Natural killer cell (primary cell): ENCODE results near the gene CAMSAP2. TPM values are rescaled to one million over a fixed set of nuclear protein-coding genes. Genes with fewer than 3 reads are reported as not detected.

ENCODE experiments used
- ATAC-seq, 3 donors: fragments of 150-1000 bp in 2 of 3; fragments of 200-7000 bp in 1 of 3; cut with Tn5 transposase; 1 replicate in 1 of 3; 2 replicates in 2 of 3; pipeline ENCODE4 v1.10.0; 2021; ENCODE audit warnings: mild to moderate bottlenecking in 2 of 3, moderate library complexity in 2 of 3
- DNase-seq, 2 donors: peaks; one replicate each; pipeline versions ENCODE4 v3.0.0 to v3.0.0-alpha.2; 2013 to 2021; ENCODE audit warnings: mixed read lengths in 1 of 2
- H3K27ac ChIP-seq: one replicate; pipeline ENCODE4 v1.5.1; 2013; ENCODE audit warnings: mild to moderate bottlenecking, low read length
- H3K27me3 ChIP-seq: one replicate; pipeline ENCODE4 v1.6.1; 2013; ENCODE audit warnings: low read length; ENCODE audit not compliant: control insufficient read depth, insufficient read depth
- H3K36me3 ChIP-seq: one replicate; pipeline ENCODE4 v1.6.1; 2013; ENCODE audit warnings: low read length; ENCODE audit not compliant: control insufficient read depth, insufficient read depth
- H3K4me1 ChIP-seq: one replicate; pipeline ENCODE4 v1.6.1; 2013; ENCODE audit warnings: low read length; ENCODE audit not compliant: control insufficient read depth, insufficient read depth
- H3K4me3 ChIP-seq: one replicate; pipeline ENCODE4 v1.5.1; 2013; ENCODE audit warnings: low read length
- H3K9me3 ChIP-seq: one replicate; pipeline ENCODE4 v1.6.1; 2013; ENCODE audit warnings: low read length; ENCODE audit not compliant: control insufficient read depth, insufficient read depth
- H3K27ac Mint-ChIP-seq, 2 donors: one replicate each; pipeline ENCODE4 v1.8.0; 2022; ENCODE audit warnings: mild to moderate bottlenecking in 2 of 2, mixed read lengths in 2 of 2, moderate library complexity in 1 of 2
- H3K27me3 Mint-ChIP-seq, 2 donors: one replicate each; pipeline ENCODE4 v1.8.0; 2022; ENCODE audit warnings: low read depth in 2 of 2, mixed read lengths in 2 of 2
- H3K36me3 Mint-ChIP-seq: one replicate; pipeline ENCODE4 v1.8.0; 2022; ENCODE audit warnings: mixed read lengths
- H3K4me1 Mint-ChIP-seq, 2 donors: one replicate each; pipeline ENCODE4 v1.8.0; 2022; ENCODE audit warnings: mixed read lengths in 2 of 2
- H3K4me3 Mint-ChIP-seq: one replicate; pipeline ENCODE4 v1.8.0; 2022; ENCODE audit warnings: mild to moderate bottlenecking, moderate library complexity, mixed read lengths
- H3K9me3 Mint-ChIP-seq, 2 donors: one replicate each; pipeline ENCODE4 v1.8.0; 2022; ENCODE audit warnings: mixed read lengths in 2 of 2
- CTCF ChIP-seq: fragments of 200-600 bp; IDR thresholded peaks from one replicate; pipeline ENCODE4 v1.8.0; 2022; ENCODE audit warnings: antibody characterized with exemption
- WGBS: methylation state at CpG from one replicate; pipeline ENCODE4 v1.1.7; 2013; ENCODE audit warnings: missing lambda C conversion rate; ENCODE audit not compliant: insufficient coverage; 5-methylcytosine and 5-hydroxymethylcytosine counted together
- intact Hi-C: fragments of 100-400 bp; cut with micrococcal nuclease; formaldehyde crosslinking; loops from one replicate; pipeline ENCODE4 v1.14.2; 2022
- total RNA-seq, 4 donors: library from RNA; stranded (reverse); fragments of 120-200 nt in 1 of 4; gene quantifications; one replicate each; pipeline versions ENCODE4 v1.2.3 to v1.2.4, GENCODE V29; 2013 to 2022

Gene CAMSAP2
- total RNA-seq, 3 donors from 2014 or later (not counting 1 experiment from before 2014, with no cell fraction given): 0.25 to 0.89 (median 0.50) TPM

GRCh38 chr1:200771625-200772555, 33.2 kb downstream of the CAMSAP2 start:
- intact Hi-C loops: no loop called here
- Mint-ChIP-seq H3K27me3 (peaks cover 8 to 10% of the 10 kb centered on the region in 2 donors), H3K36me3 (no peaks in the 10 kb centered on the region), H3K9me3 (no peaks in the 10 kb centered on the region), H3K4me1 (no peaks in the 10 kb centered on the region), H3K4me3 (no peak overlapping the region), H3K27ac (no peak overlapping the region)
- WGBS: 96% methylated on average over 5 of the region's 5 CpGs
- H3K4me3 ChIP-seq: no peak overlapping the region
- no peaks in the 10 kb centered on the region for H3K4me1 ChIP-seq
- no peak for TF ChIP-seq CTCF
- H3K9me3 ChIP-seq: no peaks in the 10 kb centered on the region
- no peaks in the 10 kb centered on the region for H3K27me3 ChIP-seq
- H3K36me3 ChIP-seq: no peaks in the 10 kb centered on the region
- ATAC-seq (no peak), DNase-seq (no peak)
- no peak overlapping the region for H3K27ac ChIP-seq

GRCh38 chr1:200774311-200774710, 35.6 kb downstream of the CAMSAP2 start:
- no peak for TF ChIP-seq CTCF
- no peaks in the 10 kb centered on the region for H3K36me3 Mint-ChIP-seq
- no peak overlapping the region for H3K4me3 Mint-ChIP-seq
- intact Hi-C loops: no loop called here
- H3K4me1 Mint-ChIP-seq: no peaks in the 10 kb centered on the region
- no peak overlapping the region for H3K27ac Mint-ChIP-seq
- Histone ChIP-seq H3K9me3 (no peaks in the 10 kb centered on the region), H3K4me3 (no peak overlapping the region), H3K36me3 (no peaks in the 10 kb centered on the region), H3K4me1 (no peaks in the 10 kb centered on the region), H3K27ac (no peak overlapping the region), H3K27me3 (no peaks in the 10 kb centered on the region)
- no peaks in the 10 kb centered on the region for H3K9me3 Mint-ChIP-seq
- ATAC-seq: no peak
- peaks cover 0 to 8% of the 10 kb centered on the region in 2 donors for H3K27me3 Mint-ChIP-seq
- DNase-seq: no peak
- WGBS: 51% methylated on average over 2 of the region's 2 CpGs

- H3K9me3 Mint-ChIP-seq: no peaks in the 10 kb centered on the region
Measured at GRCh38 chr1:200774735-200775444, 36.2 kb downstream of the CAMSAP2 start.

More at GRCh38 chr1:200774735-200775444, 36.2 kb downstream of the CAMSAP2 start:
- no peaks in the 10 kb centered on the region for H3K36me3 ChIP-seq
- no peaks in the 10 kb centered on the region for H3K9me3 ChIP-seq
- H3K4me3 Mint-ChIP-seq: no peak overlapping the region
- no peaks in the 10 kb centered on the region for H3K4me1 Mint-ChIP-seq
- no peaks in the 10 kb centered on the region for H3K27me3 ChIP-seq
- ATAC-seq: no peak
- no peak overlapping the region for H3K27ac Mint-ChIP-seq
- peaks cover 0 to 9% of the 10 kb centered on the region in 2 donors for H3K27me3 Mint-ChIP-seq
- no peak overlapping the region for H3K27ac ChIP-seq
- no peak for DNase-seq
- intact Hi-C loops: no loop called here
- TF ChIP-seq CTCF: no peak
- 75% methylated on average over 1 of the region's 2 CpGs for WGBS
- H3K4me1 ChIP-seq: no peaks in the 10 kb centered on the region
- no peak overlapping the region for H3K4me3 ChIP-seq
- H3K36me3 Mint-ChIP-seq: no peaks in the 10 kb centered on the region
